ENCODE data around the gene CLEC16A.

CLEC16A gene

GRCh38 chr16:11025120-11025531 lies 80.8 kb downstream of the CLEC16A start:
- DNase-seq (ENCODE audit: insufficient read length, low spot score) = no peak
- no peak for FAIRE-seq
- no peak for TF ChIP-seq CTCF (IDR thresholded peaks at IDR 0.05; ENCODE audit: insufficient read depth, missing control alignments)

- TF ChIP-seq CTCF (IDR thresholded peaks at IDR 0.05; ENCODE audit: insufficient read depth, missing control alignments) = no peak
- FAIRE-seq (no peak), DNase-seq (ENCODE audit: insufficient read length, low spot score) (no peak)
Measured at GRCh38 chr16:11029948-11030347, 85.6 kb downstream of the CLEC16A start.

- no peak for FAIRE-seq
- TF ChIP-seq CTCF (IDR thresholded peaks at IDR 0.05; ENCODE audit: insufficient read depth, missing control alignments) = no peak
- no peak for DNase-seq (ENCODE audit: insufficient read length, low spot score)
Measured at GRCh38 chr16:11030990-11031510, 86.7 kb downstream of the CLEC16A start.

GRCh38 chr16:11032000-11032921 lies 87.9 kb downstream of the CLEC16A start:
- no peak for FAIRE-seq
- DNase-seq (ENCODE audit: insufficient read length, low spot score) = no peak
- no peak for TF ChIP-seq CTCF (IDR thresholded peaks at IDR 0.05; ENCODE audit: insufficient read depth, missing control alignments)

GRCh38 chr16:11032922-11033291 lies 88.5 kb downstream of the CLEC16A start:
- no peak for DNase-seq (ENCODE audit: insufficient read length, low spot score)
- no peak for FAIRE-seq
- no peak for TF ChIP-seq CTCF (IDR thresholded peaks at IDR 0.05; ENCODE audit: insufficient read depth, missing control alignments)

- FAIRE-seq = no peak
- DNase-seq (ENCODE audit: insufficient read length, low spot score) = no peak
- TF ChIP-seq CTCF (IDR thresholded peaks at IDR 0.05; ENCODE audit: insufficient read depth, missing control alignments) = no peak
Measured at GRCh38 chr16:11033629-11034420, 89.5 kb downstream of the CLEC16A start.

All from D721Med (cell line).